SK-N-SH treated with all-trans-retinoic acid at 6 μM for 48 hours (cell line): ENCODE measurements around the gene MNX1.

Experiments
- ATAC-seq: fragments of 200-7000 bp; cut with Tn5 transposase; 3 replicates; pipeline ENCODE4 v1.9.1; 2020; ENCODE audit warnings: mild to moderate bottlenecking, moderate library complexity
- CREB5 ChIP-seq: fragments of 250-450 bp; sonication (Bioruptor Pico); IDR thresholded peaks from 2 replicates; pipeline ENCODE4 v1.5.1; 2020; ENCODE audit warnings: low read depth, mild to moderate bottlenecking, moderate library complexity
- CSDC2 ChIP-seq: fragments of 250-450 bp; sonication (Bioruptor Pico); IDR thresholded peaks from 2 replicates; pipeline ENCODE4 v1.5.0; 2020; ENCODE audit warnings: mild to moderate bottlenecking, moderate library complexity
- CSRNP3 ChIP-seq: fragments of 250-450 bp; sonication (Bioruptor Pico); IDR thresholded peaks from 2 replicates; pipeline ENCODE4 v1.5.1; 2021; ENCODE audit warnings: mild to moderate bottlenecking, moderate library complexity
- ESRRG ChIP-seq: fragments of 250-450 bp; sonication (Bioruptor Pico); IDR thresholded peaks from 2 replicates; pipeline ENCODE4 v1.6.1; 2021; ENCODE audit warnings: mild to moderate bottlenecking
- GLIS3 ChIP-seq: fragments of 250-450 bp; sonication (Bioruptor Pico); IDR thresholded peaks from 2 replicates; pipeline ENCODE4 v1.5.0; 2020; ENCODE audit warnings: mild to moderate bottlenecking, moderate library complexity
- PATZ1 ChIP-seq: fragments of 250-450 bp; sonication (Bioruptor Pico); IDR thresholded peaks from 2 replicates; pipeline ENCODE4 v1.8.0; 2020; ENCODE audit warnings: mild to moderate bottlenecking, moderate library complexity, borderline replicate concordance
- POU6F1 ChIP-seq: fragments of 250-450 bp; sonication (Bioruptor Pico); IDR thresholded peaks from 2 replicates; pipeline ENCODE4 v1.8.0; 2021; ENCODE audit warnings: low read depth, mild to moderate bottlenecking, moderate library complexity, borderline replicate concordance
- RARB ChIP-seq: fragments of 250-450 bp; sonication (Bioruptor Pico); IDR thresholded peaks from 2 replicates; pipeline ENCODE4 v1.8.0; 2021; ENCODE audit warnings: mild to moderate bottlenecking, moderate library complexity
- TCF4 ChIP-seq: fragments of 250-450 bp; sonication (Bioruptor Pico); IDR thresholded peaks from 2 replicates; pipeline ENCODE4 v1.8.0; 2021; ENCODE audit warnings: mild to moderate bottlenecking, moderate library complexity, borderline replicate concordance
- TOX ChIP-seq: fragments of 250-450 bp; sonication (Bioruptor Pico); IDR thresholded peaks from 2 replicates; pipeline ENCODE4 v1.8.0; 2021; ENCODE audit warnings: mild to moderate bottlenecking, moderate library complexity, borderline replicate concordance
- TSHZ2 ChIP-seq: fragments of 250-450 bp; sonication (Bioruptor Pico); IDR thresholded peaks from 2 replicates; pipeline ENCODE4 v1.5.0; 2020; ENCODE audit warnings: mild to moderate bottlenecking, moderate library complexity
- ZC3H10 ChIP-seq: fragments of 250-450 bp; sonication (Bioruptor Pico); IDR thresholded peaks from 2 replicates; pipeline ENCODE4 v1.5.1; 2021; ENCODE audit warnings: mild to moderate bottlenecking, moderate library complexity
- ZFP3 ChIP-seq: fragments of 250-450 bp; sonication (Bioruptor Pico); IDR thresholded peaks from 2 replicates; pipeline ENCODE4 v1.5.0; 2020; ENCODE audit warnings: mild to moderate bottlenecking, moderate library complexity
- ZNF8 ChIP-seq: fragments of 450-650 bp; formaldehyde crosslinking; IDR thresholded peaks from 2 replicates; pipeline ENCODE4 v1.5.0; 2020; ENCODE audit warnings: mild to moderate bottlenecking, moderate library complexity

The MNX1 gene

GRCh38 chr7:157046681-157047080, 36.2 kb upstream of the MNX1 start:
- TF ChIP-seq TOX (CRISPR knock-in tag), result no peak
- TF ChIP-seq PATZ1 (CRISPR knock-in tag), result no peak
- TF ChIP-seq ZC3H10 (CRISPR knock-in tag), result no peak
- no peak for TF ChIP-seq ZNF8 (CRISPR knock-in tag)
- TF ChIP-seq CSRNP3 (CRISPR knock-in tag), result no peak
- no peak for TF ChIP-seq TCF4 (CRISPR knock-in tag)
- no peak for TF ChIP-seq ESRRG (CRISPR knock-in tag)
- no peak for TF ChIP-seq GLIS3 (CRISPR knock-in tag)
- no peak for TF ChIP-seq POU6F1 (CRISPR knock-in tag)
- no peak for TF ChIP-seq RARB
- no peak for TF ChIP-seq TSHZ2 (CRISPR knock-in tag)
- TF ChIP-seq CREB5 (CRISPR knock-in tag), result no peak
- TF ChIP-seq, all 23 proteins: peak for 0
- ATAC-seq, result no peak

- no peak for ATAC-seq
- no peak for TF ChIP-seq ZFP3 (CRISPR knock-in tag)
- no peak for TF ChIP-seq TOX (CRISPR knock-in tag)
- TF ChIP-seq POU6F1 (CRISPR knock-in tag), result no peak
- TF ChIP-seq CREB5 (CRISPR knock-in tag), result no peak
Observed at GRCh38 chr7:157044943-157045660, 34.6 kb upstream of the MNX1 start.

GRCh38 chr7:157044147-157044687, 33.8 kb upstream of the MNX1 start:
- no peak for ATAC-seq
- TF ChIP-seq CSDC2 (CRISPR knock-in tag), result no peak
